ENCODE data around the gene GSTT2. TPM values are rescaled to one million over a fixed set of nuclear protein-coding genes. Genes with fewer than 3 reads are reported as not detected.

The GSTT2 gene
- total RNA-seq, 1 donor: 1.1 TPM

DNA sequence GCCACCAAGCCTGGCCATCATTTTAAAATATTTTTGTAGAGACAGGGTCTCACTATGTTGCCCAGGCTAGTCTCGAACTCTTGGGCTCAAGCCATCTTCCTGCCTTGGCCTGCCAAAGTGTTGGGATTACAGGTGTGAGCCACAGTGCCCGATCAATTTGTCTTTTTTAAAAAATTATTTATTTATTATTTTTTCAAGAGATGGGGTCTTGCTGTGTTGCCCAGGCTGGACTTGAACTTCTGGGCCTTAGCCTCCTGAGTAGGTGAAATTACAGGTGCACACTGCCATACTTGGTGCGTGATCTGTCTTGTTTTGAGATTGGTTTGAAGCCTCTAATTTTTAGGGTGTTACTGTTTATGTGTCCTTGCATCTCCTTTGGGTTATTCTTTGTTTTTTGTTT lies 41.4 kb downstream of the GSTT2 start:
- H3K36me3 ChIP-seq (ENCODE audit: insufficient read depth, low read length): peaks cover 10% of the 10 kb centered on the region

DNA sequence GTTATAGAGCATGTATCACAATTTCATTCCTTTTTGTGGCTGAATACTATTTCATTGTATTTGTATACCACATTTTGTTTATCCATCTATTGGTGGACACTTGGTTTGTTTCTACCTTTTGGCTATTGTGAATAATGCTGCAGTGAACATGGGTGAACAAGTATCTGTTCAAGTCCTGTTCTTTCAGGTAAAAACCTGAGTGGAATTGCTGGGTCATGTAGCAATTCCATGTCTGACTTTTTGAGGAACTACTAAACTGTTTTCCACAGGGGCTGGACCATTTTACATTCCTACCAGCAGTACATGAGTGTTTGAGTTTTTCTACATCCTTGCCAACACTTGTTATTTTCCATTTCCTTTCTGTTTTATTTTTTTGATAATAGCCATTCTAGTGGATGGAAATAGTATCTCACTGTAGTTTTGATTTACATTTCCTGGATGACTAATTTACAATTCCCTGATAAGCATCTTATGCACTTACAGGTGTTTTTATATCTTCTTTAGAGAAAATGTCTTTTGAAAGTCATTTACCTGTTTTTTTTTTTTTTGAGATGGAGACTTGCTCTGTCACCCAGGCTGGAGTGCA lies 43.4 kb downstream of the GSTT2 start:
- DNase-seq (ENCODE audit: insufficient read length, low spot score, missing footprints): no peak
- H4K20me1 ChIP-seq (ENCODE audit: insufficient read depth, low read length): peaks cover 19% of the 10 kb centered on the region
- H3K36me3 ChIP-seq (ENCODE audit: insufficient read depth, low read length): no peaks in the 10 kb centered on the region
- H3K4me2 ChIP-seq (ENCODE audit: insufficient read depth, low read length): no peak overlapping the region
- H3K27me3 ChIP-seq (ENCODE audit: insufficient read depth, low read length): no peaks in the 10 kb centered on the region
- no peak overlapping the region for H3K27ac ChIP-seq (ENCODE audit: low read depth, low read length)
- no peaks in the 10 kb centered on the region for H3K9me3 ChIP-seq (ENCODE audit: low read depth, low read length)
- TF ChIP-seq, protein P1, sequence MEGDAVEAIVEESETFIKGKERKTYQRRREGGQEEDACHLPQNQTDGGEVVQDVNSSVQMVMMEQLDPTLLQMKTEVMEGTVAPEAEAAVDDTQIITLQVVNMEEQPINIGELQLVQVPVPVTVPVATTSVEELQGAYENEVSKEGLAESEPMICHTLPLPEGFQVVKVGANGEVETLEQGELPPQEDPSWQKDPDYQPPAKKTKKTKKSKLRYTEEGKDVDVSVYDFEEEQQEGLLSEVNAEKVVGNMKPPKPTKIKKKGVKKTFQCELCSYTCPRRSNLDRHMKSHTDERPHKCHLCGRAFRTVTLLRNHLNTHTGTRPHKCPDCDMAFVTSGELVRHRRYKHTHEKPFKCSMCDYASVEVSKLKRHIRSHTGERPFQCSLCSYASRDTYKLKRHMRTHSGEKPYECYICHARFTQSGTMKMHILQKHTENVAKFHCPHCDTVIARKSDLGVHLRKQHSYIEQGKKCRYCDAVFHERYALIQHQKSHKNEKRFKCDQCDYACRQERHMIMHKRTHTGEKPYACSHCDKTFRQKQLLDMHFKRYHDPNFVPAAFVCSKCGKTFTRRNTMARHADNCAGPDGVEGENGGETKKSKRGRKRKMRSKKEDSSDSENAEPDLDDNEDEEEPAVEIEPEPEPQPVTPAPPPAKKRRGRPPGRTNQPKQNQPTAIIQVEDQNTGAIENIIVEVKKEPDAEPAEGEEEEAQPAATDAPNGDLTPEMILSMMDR (IDR thresholded peaks at IDR 0.05; ENCODE audit: extremely low read depth, low read depth, low read length): no peak
- no peaks in the 10 kb centered on the region for H3K4me1 ChIP-seq (ENCODE audit: insufficient read depth, low read length)
- H2AFZ ChIP-seq (ENCODE audit: low read length): no peak overlapping the region
- H3K4me3 ChIP-seq (ENCODE audit: insufficient read depth, low read length): no peak overlapping the region
- H3K79me2 ChIP-seq (ENCODE audit: insufficient read depth, low read length): peaks cover 67% of the 10 kb centered on the region

More for the DNA sequence above, 41.4 kb downstream of the GSTT2 start:
- H3K9me3 ChIP-seq (ENCODE audit: low read depth, low read length): no peaks in the 10 kb centered on the region
- no peaks in the 10 kb centered on the region for H3K4me1 ChIP-seq (ENCODE audit: insufficient read depth, low read length)
- DNase-seq (ENCODE audit: insufficient read length, low spot score, missing footprints): no peak
- H3K4me3 ChIP-seq (ENCODE audit: insufficient read depth, low read length): no peak overlapping the region
- H3K27me3 ChIP-seq (ENCODE audit: insufficient read depth, low read length): no peaks in the 10 kb centered on the region
- no peak overlapping the region for H3K27ac ChIP-seq (ENCODE audit: low read depth, low read length)
- H3K4me2 ChIP-seq (ENCODE audit: insufficient read depth, low read length): no peak overlapping the region
- peaks cover 17% of the 10 kb centered on the region for H4K20me1 ChIP-seq (ENCODE audit: insufficient read depth, low read length)
- peaks cover 69% of the 10 kb centered on the region for H3K79me2 ChIP-seq (ENCODE audit: insufficient read depth, low read length)
- TF ChIP-seq, protein P1 (IDR thresholded peaks at IDR 0.05; ENCODE audit: extremely low read depth, low read depth, low read length): no peak
- no peak overlapping the region for H2AFZ ChIP-seq (ENCODE audit: low read length)

DNA sequence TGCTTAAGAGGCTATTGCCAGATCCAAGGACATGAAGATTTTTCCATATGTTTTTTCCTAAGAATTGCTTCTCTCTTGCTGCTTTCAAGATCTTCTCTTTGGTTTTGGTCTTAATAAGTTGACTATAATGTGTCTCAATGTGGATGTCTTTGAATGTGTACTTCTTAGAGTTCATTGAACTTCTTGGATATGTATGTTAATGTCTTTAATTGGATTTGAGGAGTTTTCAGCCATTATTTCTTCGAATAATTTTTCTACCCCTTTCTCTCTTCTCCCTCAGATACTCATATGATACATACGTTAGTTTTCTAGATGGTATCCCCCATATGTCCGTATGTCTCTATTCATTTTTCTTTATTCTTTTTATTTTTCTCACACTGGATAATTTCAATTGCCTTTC lies 44.4 kb downstream of the GSTT2 start:
- Histone ChIP-seq H3K27me3 (ENCODE audit: insufficient read depth, low read length) (no peaks in the 10 kb centered on the region), H4K20me1 (ENCODE audit: insufficient read depth, low read length) (peaks cover 26% of the 10 kb centered on the region), H3K4me3 (ENCODE audit: insufficient read depth, low read length) (no peak overlapping the region), H3K27ac (ENCODE audit: low read depth, low read length) (no peak overlapping the region), H3K36me3 (ENCODE audit: insufficient read depth, low read length) (no peaks in the 10 kb centered on the region), H3K4me1 (ENCODE audit: insufficient read depth, low read length) (no peaks in the 10 kb centered on the region), H2AFZ (ENCODE audit: low read length) (no peak overlapping the region), H3K9me3 (ENCODE audit: low read depth, low read length) (no peaks in the 10 kb centered on the region), H3K79me2 (ENCODE audit: insufficient read depth, low read length) (peaks cover 73% of the 10 kb centered on the region), H3K4me2 (ENCODE audit: insufficient read depth, low read length) (no peak overlapping the region)
- no peak for DNase-seq (ENCODE audit: insufficient read length, low spot score, missing footprints)
- TF ChIP-seq, protein P1 (IDR thresholded peaks at IDR 0.05; ENCODE audit: extremely low read depth, low read depth, low read length): no peak

- Histone ChIP-seq H3K36me3 (ENCODE audit: insufficient read depth, low read length) (no peaks in the 10 kb centered on the region), H4K20me1 (ENCODE audit: insufficient read depth, low read length) (peaks cover 34% of the 10 kb centered on the region), H3K27ac (ENCODE audit: low read depth, low read length) (no peak overlapping the region), H3K4me3 (ENCODE audit: insufficient read depth, low read length) (no peak overlapping the region), H3K4me2 (ENCODE audit: insufficient read depth, low read length) (no peak overlapping the region), H3K27me3 (ENCODE audit: insufficient read depth, low read length) (no peaks in the 10 kb centered on the region), H3K4me1 (ENCODE audit: insufficient read depth, low read length) (no peaks in the 10 kb centered on the region), H3K9me3 (ENCODE audit: low read depth, low read length) (no peaks in the 10 kb centered on the region), H2AFZ (ENCODE audit: low read length) (no peak overlapping the region), H3K79me2 (ENCODE audit: insufficient read depth, low read length) (peaks cover 80% of the 10 kb centered on the region)
- TF ChIP-seq, protein P1 (IDR thresholded peaks at IDR 0.05; ENCODE audit: extremely low read depth, low read depth, low read length): no peak
- no peak for DNase-seq (ENCODE audit: insufficient read length, low spot score, missing footprints)
These were observed 45.5 kb downstream of the GSTT2 start for GRCh38 chr22:24025475-24025874.

Measured in osteoblast (primary cell).